HG03378 (cell line): ENCODE data around the gene C3.

Experiments
- ATAC-seq: cut with Tn5 transposase; IDR thresholded peaks from one replicate; pipeline ENCODE4 v1.9.1; 2021; ENCODE audit warnings: mild to moderate bottlenecking, moderate library complexity; ENCODE audit not compliant: unreplicated experiment

Gene C3

GRCh38 chr19:6731822-6732221 lies 11.4 kb upstream of the C3 start:
- no peak for ATAC-seq

DNA sequence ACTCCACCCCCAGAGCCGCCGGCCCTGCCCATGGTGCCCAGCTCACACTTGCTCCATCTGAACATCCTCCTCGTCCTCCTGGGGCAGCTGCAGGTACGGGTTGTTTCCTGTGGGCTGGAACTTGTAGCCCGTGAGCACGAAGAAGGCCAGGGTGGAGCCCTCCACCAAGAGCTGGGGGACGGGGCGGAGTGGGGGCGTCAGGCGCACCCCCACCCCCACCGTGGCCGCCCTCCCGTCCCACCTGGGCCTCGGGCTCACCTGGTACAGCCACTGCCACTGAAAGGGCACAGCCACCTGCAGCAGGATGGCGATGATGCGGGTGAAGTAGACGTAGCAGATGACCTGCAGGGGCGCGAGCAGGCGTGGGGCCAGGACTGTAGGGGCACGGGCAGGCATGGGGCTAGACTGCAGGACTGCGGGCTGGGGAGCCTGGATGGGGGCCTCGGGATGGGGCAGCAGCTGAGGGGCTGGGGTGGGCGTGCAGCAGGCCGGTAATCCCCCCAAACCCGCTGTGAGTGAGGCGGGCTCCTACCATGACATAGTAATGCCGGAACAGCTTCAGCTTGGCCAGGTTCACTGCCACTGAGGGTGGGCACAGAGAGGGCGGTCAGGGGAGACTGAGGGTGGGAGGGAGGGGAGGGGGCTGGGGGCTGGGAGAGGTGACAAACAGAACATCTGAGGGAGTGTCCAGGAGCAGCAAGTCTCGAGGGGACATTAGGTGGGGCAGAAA lies 10.7 kb upstream of the C3 start:
- ATAC-seq, result no peak

DNA sequence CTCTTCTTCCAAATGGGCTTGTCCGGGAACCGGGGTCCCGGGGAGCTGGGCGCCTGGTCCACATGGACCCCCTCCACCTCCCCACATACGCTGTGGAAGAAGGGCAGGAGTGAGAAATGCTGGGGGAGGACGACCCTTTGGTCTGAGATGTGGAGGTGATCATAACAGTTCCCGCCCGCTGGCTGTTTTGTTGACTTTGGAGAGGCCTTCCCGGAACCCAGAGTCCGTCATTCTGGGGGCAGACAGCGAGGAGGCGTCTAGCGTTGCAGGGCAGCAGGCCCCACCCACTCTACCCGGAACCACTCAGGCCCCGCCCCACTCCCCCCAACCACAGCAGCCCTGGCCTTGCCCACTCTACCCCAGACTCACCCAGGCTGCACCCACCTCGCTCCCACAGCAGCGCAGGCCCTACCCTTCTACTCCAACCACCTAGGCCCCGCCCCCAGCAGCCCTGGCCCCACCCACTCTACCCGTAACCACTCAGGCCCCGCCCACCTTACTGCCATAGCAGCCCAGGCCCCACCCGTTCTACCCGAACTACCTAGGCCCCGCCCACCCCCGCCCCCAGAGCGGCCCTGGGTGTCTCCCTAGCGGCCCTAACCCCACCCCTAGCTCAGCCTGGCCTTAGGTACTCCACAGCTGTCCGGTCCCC lies 9.8 kb upstream of the C3 start:
- ATAC-seq, result no peak

DNA sequence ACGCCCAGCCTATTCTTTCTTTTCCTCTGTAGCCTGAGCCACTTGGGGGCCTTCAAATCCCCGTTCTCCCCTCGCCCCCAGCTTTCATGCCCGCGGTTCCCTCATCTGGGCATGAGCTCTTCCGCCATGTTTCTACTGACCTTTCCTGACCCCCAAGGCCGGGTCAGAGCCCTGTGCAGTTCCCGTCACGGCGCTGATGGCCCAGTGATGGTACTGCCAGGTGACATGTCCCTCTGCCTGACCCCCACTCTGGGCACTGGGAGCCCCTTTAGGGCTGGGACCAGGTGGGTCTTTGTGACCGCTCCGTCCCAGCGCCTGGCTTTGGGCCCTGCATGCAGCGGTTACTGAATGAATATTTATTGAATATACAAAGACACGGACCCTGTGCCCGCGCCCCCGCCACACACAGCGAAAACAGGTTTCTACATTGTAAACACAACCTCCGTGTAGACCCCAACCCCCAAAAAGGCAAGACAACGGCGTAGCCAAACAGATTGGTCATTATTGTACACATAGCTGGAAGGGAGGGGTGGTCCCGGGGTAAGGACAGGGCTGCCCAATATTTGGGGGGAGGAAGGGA lies 9.2 kb upstream of the C3 start:
- no peak for ATAC-seq

DNA sequence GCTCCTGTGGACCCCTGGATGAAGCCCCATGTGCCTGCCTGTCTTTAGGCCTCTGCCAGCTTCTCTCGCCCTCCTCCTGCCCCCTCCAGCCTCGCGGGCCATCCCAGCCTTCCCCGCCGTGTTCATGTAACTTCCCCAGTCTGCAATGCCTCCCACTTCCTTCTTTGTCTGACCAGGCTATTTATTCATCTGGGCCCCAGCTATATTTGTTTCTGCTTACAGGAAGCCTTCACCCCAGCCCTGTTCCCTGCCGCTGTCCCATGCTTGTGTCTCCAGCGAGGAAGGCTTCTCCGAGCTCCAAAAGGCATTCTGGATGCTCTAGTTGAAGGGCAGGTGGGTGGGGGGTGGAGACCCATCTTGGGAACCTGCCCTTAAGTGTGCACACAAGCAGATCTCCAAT lies 7.9 kb upstream of the C3 start:
- no peak for ATAC-seq

GRCh38 chr19:6725513-6726231 lies 5.2 kb upstream of the C3 start:
- no peak for ATAC-seq

- ATAC-seq, result no peak
Measured at GRCh38 chr19:6724631-6725492, 4.4 kb upstream of the C3 start.

GRCh38 chr19:6723738-6724137 lies 3.3 kb upstream of the C3 start:
- ATAC-seq, result no peak

- ATAC-seq, result no peak
Measured at GRCh38 chr19:6723108-6723618, 2.7 kb upstream of the C3 start.

GRCh38 chr19:6721773-6722172 lies 1.3 kb upstream of the C3 start:
- ATAC-seq, result no peak

GRCh38 chr19:6721138-6721474 lies 656 bp upstream of the C3 start:
- ATAC-seq, result no peak

- no peak for ATAC-seq
Measured at GRCh38 chr19:6719992-6720368, 470 bp downstream of the C3 start.

GRCh38 chr19:6719540-6719861 lies 949 bp downstream of the C3 start:
- no peak for ATAC-seq

GRCh38 chr19:6718741-6719539 lies 1.5 kb downstream of the C3 start:
- no peak for ATAC-seq

DNA sequence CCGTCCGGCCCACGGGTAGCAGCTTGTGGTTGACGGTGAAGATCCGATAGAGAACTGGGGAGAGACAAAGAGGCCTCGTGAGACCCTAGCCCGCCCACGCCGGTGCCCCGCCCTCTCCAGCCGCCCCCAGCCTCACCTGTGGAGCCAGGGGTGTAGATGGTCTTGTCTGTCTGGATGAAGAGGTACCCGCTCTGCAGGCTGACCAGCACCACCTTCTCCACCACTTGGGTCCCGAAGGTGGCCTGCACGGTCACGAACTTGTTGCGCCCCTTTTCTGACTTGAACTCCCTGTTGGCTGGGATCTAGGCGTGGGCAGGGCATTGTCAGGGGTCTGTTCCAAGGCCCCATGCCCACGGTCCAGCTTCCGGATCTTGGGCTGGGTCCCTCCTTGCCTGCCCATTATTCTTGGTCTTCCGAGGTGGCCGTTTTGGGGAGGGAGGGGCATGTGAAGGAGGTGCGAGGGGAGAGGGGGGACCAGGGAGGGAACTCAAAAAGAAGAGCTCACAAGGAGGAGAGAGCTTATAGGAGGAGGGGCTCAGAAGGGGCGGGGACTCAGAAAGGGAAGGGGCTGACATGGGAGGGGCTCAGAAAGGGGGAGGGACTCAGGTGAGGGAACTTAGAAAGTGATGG lies 2.2 kb downstream of the C3 start:
- no peak for ATAC-seq

DNA sequence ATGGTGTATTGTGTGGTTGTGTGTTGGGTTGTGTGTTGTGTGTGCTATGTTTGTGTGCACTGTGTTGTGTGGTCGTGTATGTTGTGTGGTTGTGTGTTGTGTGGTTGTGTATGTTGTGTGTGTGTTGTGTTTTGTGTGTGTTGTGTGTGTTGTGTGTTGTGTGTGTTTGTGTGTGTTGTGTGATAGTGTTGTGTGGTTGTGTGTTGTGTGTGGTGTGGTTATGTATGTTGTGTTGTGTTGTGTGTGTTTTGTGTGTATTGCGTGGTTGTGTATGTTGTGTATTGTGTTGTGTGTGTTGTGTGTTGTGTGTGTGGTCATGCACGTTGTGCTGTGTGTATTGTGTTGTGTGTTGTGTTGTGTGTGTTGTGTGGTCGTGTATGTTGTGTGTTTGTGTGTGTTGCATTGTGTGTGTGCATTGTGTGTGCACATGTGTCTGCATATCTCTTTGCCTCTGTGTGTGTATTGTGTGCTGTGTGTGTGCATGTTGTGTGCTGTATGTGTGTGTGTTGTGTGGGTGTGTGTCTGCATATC lies 2.9 kb downstream of the C3 start:
- no peak for ATAC-seq

- ATAC-seq, result no peak
Measured at GRCh38 chr19:6717036-6717435, 3.4 kb downstream of the C3 start.

- ATAC-seq, result no peak
Measured at GRCh38 chr19:6716610-6716970, 3.9 kb downstream of the C3 start.

DNA sequence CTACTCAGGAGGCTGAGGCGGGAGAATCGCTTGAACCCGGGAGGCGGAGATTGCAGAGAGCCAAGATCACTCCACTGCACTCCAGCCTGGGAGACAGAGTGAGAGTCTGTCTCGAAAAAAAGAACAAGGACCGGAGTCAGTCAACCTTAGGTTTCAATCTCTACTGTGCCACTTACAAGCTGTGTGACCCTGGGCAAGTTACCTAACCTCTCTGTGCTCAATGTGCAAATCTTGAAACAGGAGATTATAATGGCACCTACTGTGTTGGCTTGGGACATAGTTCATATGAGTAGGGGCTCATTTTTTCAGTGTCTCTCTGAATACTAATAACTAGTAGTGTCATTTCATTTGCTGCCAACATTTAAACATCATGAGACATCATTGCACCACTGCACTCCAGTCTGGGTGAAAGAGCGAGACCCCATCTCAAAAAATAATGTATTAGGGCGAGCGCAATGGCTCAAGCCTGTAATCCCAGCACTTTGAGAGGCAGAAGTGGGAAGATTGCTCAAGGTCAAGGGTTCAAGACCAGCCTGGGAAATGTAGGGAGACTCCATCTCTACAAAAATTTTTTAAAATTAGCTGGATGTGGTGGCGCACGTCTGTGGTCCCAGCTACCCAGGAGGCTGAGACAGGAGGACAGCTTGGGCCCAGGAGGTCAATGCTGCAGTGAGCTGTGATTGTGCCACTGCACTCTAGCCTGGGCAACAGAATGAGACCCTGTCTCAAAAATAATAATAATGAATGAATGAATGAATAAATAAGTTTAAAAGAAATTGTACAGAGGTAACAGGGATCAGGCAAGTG lies 5.5 kb downstream of the C3 start:
- ATAC-seq, result no peak
